HepG2 (cell line): ENCODE data around the gene USP34.

Source experiments
- ELF3 ChIP-seq: IDR thresholded peaks from 2 replicates; pipeline ENCODE4 v1.6.1; 2016; ENCODE audit warnings: missing genetic modification reagents, missing compliant biosample characterization
- FOSL1 ChIP-seq: sonication (generic); formaldehyde crosslinking; IDR thresholded peaks from 2 replicates; pipeline ENCODE4 v1.9.0; 2021; ENCODE audit warnings: missing genetic modification reagents, borderline replicate concordance
- HDAC2 ChIP-seq: sonication (generic); formaldehyde crosslinking; IDR thresholded peaks from 2 replicates; pipeline ENCODE4 v1.4.0; 2020; ENCODE audit warnings: missing genetic modification reagents
- MTF2 ChIP-seq: sonication (generic); formaldehyde crosslinking; IDR thresholded peaks from 2 replicates; pipeline ENCODE4 v1.5.0; 2020; ENCODE audit warnings: missing genetic modification reagents, borderline replicate concordance

- no peak for TF ChIP-seq MTF2 (CRISPR knock-in tag)
- TF ChIP-seq FOSL1 (CRISPR knock-in tag) = no peak
- no peak for TF ChIP-seq HDAC2 (CRISPR knock-in tag)
- TF ChIP-seq ELF3 = no peak
These were observed 286.6 kb downstream of the USP34 start for GRCh38 chr2:61184263-61184662.
